Omental fat pad (tissue), 4 donors: ENCODE data around the gene LILRA1. TPM values are rescaled to one million over a fixed set of nuclear protein-coding genes. Genes with fewer than 3 reads are reported as not detected.
"Not testable (repeated sequence)": the region's sequence is repeated elsewhere in the genome, so short reads cannot be mapped to it uniquely, and the experiment has no call there.

Experiments used
- ATAC-seq: fragments of 150-250 bp; one replicate; pipeline ENCODE4 v1.9.1; 2016; ENCODE audit warnings: mild to moderate bottlenecking, moderate library complexity; ENCODE audit not compliant: low FRiP score
- DNase-seq: peaks from one replicate; pipeline ENCODE4 v3.0.0-alpha.2; 2019; ENCODE audit warnings: low spot score
- total RNA-seq, 4 donors: library from RNA; depleted of rRNA; stranded (reverse); fragments of >200 nt; gene quantifications; one replicate each; pipeline ENCODE4 v1.1.0, GENCODE V29; 2016
- TF ChIP-seq, protein P1 (sequence below), 3 donors: fragments of 450-650 bp; IDR thresholded peaks; one replicate each; pipeline ENCODE4 v1.5.1; 2016 to 2017; ENCODE audit warnings: antibody characterized with exemption in 3 of 3, mild to moderate bottlenecking in 3 of 3, moderate library complexity in 2 of 3

LILRA1 gene
- total RNA-seq, 4 donors from 2014 or later = 0.65 to 7.1 (median 2.5) TPM

DNA sequence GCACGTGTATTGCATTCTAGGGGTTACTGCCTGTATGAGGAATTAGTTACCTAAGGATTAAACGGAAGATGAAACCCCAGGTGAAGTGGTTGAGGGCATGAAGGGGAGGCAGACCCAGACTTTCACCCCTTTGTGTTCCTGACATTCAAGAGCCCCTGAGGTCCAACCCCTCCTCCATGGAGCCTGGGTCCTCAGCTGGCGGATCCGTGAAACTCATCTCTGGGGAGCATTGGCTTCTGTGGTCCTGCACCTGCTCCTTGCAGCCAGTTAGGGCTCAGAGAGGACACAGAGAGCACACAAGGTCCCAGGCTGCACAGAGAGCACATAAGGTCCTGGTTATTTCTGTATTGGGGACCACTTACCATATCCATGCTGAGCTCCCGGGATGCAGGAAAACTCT lies 7.0 kb upstream of the LILRA1 start:
- TF ChIP-seq, protein P1, sequence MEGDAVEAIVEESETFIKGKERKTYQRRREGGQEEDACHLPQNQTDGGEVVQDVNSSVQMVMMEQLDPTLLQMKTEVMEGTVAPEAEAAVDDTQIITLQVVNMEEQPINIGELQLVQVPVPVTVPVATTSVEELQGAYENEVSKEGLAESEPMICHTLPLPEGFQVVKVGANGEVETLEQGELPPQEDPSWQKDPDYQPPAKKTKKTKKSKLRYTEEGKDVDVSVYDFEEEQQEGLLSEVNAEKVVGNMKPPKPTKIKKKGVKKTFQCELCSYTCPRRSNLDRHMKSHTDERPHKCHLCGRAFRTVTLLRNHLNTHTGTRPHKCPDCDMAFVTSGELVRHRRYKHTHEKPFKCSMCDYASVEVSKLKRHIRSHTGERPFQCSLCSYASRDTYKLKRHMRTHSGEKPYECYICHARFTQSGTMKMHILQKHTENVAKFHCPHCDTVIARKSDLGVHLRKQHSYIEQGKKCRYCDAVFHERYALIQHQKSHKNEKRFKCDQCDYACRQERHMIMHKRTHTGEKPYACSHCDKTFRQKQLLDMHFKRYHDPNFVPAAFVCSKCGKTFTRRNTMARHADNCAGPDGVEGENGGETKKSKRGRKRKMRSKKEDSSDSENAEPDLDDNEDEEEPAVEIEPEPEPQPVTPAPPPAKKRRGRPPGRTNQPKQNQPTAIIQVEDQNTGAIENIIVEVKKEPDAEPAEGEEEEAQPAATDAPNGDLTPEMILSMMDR (IDR thresholded peaks at IDR 0.05) = no peak
- no peak for DNase-seq
- ATAC-seq = no peak

DNA sequence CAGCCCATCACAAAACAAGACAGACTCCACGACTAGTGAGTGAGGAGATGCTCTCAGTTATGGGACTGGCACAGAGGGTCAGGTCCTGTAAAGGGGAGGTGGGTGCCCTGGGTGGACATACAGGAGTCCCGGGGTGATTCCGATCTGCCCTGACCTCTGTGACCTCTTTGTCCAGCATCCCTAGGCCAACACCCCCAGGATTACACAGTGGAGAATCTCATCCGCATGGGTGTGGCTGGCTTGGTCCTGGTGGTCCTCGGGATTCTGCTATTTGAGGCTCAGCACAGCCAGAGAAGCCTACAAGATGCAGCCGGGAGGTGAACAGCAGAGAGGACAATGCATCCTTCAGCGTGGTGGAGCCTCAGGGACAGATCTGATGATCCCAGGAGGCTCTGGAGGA lies 6.4 kb upstream of the LILRA1 start:
- DNase-seq = no peak
- TF ChIP-seq, protein P1 (IDR thresholded peaks at IDR 0.05) = no peak
- ATAC-seq = no peak

DNA sequence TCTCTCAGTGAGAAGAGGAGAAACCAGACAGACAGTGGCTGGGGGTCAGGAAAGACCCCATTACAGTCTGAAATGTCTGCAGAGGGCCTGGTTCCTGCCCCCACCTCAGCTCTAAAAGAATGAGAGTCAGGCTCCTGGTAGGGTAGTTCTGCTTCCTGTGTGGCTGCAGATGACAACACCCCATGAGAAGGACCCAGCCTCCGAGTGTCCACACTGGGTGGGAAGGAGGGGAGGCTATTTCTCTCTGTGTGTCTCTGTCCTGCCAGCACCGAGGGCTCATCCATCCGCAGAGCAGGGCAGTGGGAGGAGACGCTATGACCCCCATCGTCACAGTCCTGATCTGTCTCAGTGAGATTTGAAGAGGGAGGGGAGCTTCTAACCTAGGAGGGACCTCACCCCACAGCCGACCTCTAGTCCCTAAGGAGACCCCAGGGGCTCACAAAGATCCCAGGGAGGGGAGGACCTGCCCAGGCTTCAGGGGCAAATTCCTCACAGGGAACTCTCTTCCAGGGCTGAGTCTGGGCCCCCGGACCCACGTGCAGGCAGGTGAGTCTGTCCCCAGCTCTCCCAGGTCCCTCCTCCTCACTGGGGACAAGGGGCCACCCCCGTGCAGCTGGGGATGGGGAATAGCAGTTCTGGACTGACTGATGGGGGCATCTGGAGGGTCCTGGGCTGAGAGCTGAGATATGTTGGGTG lies 647 bp downstream of the LILRA1 start:
- not testable (repeated sequence) for ATAC-seq, DNase-seq

DNA sequence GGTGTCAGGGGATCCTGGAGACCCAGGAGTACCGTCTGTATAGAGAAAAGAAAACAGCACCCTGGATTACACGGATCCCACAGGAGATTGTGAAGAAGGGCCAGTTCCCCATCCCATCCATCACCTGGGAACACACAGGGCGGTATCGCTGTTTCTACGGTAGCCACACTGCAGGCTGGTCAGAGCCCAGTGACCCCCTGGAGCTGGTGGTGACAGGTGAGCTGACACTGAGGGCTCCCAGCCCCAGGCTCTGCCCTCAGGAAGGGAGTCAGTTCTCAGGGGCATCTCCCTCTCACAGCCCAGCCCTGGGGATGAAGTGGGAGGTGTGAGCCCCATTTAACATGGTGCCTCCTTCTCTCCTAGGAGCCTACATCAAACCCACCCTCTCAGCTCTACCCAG lies 1.3 kb downstream of the LILRA1 start:
- TF ChIP-seq, protein P1 (IDR thresholded peaks at IDR 0.05) = no peak
- DNase-seq (no peak), ATAC-seq (no peak)

DNA sequence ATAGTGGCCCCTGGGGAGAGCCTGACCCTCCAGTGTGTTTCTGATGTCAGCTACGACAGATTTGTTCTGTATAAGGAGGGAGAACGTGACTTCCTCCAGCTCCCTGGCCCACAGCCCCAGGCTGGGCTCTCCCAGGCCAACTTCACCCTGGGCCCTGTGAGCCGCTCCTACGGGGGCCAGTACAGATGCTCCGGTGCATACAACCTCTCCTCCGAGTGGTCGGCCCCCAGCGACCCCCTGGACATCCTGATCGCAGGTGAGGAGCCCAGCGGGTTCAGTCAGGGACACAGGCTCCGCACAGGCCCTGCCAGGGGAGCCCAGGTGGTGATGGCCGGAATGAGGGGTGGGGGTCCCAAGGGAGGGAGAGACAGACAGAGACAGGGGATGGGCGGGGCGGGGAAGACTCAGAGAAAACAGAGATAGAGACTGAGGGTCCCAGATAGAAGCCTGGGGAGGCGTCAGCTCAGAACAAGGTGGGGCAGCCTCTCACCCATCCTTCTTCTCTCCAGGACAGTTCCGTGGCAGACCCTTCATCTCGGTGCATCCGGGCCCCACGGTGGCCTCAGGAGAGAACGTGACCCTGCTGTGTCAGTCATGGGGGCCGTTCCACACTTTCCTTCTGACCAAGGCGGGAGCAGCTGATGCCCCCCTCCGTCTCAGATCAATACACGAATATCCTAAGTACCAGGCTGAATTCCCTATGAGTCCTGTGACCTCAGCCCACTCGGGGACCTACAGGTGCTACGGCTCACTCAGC lies 2.4 kb downstream of the LILRA1 start:
- DNase-seq = not testable (repeated sequence)

DNA sequence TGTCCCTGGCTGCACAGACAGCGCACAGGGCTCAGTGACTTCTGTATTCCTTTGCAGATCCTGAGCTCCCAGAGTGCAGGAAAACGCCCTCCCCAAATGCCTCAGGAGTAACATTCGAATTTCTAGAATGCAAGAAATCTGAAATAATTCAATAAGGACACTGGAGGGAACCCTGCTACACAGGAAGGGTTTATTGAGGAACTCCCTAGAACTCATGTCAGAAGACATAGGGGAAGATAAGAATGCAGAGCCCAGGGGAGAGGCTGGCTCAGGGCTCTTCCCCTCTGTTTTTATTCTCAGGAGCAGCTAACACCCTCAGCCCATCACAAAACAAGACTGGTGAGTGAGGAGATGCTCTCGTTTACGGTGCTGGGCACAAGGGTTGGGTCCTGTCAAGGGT lies 6.8 kb downstream of the LILRA1 start:
- ATAC-seq = no peak
- TF ChIP-seq, protein P1 (IDR thresholded peaks at IDR 0.05) = no peak
- no peak for DNase-seq

More for the DNA sequence above, 2.4 kb downstream of the LILRA1 start:
- ATAC-seq = not testable (repeated sequence)

DNA sequence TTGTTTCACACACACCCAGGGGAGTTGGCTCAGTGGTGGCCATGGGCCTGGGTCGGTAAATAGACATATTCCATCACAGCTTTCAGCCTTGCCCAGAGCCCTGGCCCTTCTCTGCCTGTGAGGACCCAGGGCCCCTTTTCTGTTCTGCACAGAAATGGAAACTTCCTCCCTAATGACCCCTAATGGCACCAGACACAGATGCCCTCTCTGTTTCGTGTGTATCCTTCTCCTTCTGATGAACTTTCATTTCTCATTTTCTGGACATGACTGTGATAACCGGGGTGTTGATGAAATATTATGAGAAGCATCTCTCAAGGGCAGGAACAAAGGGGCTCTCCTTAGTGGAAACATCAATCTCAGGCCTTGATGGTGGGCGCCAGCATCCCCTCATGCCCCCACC lies 12.8 kb downstream of the LILRA1 start:
- DNase-seq (no peak), ATAC-seq (no peak)
- TF ChIP-seq, protein P1 (IDR thresholded peaks at IDR 0.05) = no peak
